Loucy (cell line): Measurements from ENCODE around the gene OR2AE1.
"Not testable (repeated sequence)": the region's sequence is repeated elsewhere in the genome, so short reads cannot be mapped to it uniquely, and the experiment has no call there.

Source experiments
- EZH2phosphoT487 ChIP-seq: fragments of 200-600 bp; IDR thresholded peaks from 2 replicates; pipeline ENCODE4 v1.6.1; 2018; ENCODE audit warnings: antibody characterized with exemption, mild to moderate bottlenecking, moderate library complexity, borderline replicate concordance
- TF ChIP-seq, protein P1 (sequence below): fragments of 200-600 bp; sonication (generic); conservative IDR thresholded peaks from 2 replicates; pipeline ENCODE4 v1.5.1; 2014; ENCODE audit warnings: mild to moderate bottlenecking, antibody characterized with exemption, low read length

- TF ChIP-seq, protein P1, sequence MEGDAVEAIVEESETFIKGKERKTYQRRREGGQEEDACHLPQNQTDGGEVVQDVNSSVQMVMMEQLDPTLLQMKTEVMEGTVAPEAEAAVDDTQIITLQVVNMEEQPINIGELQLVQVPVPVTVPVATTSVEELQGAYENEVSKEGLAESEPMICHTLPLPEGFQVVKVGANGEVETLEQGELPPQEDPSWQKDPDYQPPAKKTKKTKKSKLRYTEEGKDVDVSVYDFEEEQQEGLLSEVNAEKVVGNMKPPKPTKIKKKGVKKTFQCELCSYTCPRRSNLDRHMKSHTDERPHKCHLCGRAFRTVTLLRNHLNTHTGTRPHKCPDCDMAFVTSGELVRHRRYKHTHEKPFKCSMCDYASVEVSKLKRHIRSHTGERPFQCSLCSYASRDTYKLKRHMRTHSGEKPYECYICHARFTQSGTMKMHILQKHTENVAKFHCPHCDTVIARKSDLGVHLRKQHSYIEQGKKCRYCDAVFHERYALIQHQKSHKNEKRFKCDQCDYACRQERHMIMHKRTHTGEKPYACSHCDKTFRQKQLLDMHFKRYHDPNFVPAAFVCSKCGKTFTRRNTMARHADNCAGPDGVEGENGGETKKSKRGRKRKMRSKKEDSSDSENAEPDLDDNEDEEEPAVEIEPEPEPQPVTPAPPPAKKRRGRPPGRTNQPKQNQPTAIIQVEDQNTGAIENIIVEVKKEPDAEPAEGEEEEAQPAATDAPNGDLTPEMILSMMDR, result not testable (repeated sequence)
- TF ChIP-seq EZH2phosphoT487, result not testable (repeated sequence)
These were observed 11.5 kb upstream of the OR2AE1 start for GRCh38 chr7:99888366-99888765.
